ENCODE data around the gene OPA3.

DNA sequence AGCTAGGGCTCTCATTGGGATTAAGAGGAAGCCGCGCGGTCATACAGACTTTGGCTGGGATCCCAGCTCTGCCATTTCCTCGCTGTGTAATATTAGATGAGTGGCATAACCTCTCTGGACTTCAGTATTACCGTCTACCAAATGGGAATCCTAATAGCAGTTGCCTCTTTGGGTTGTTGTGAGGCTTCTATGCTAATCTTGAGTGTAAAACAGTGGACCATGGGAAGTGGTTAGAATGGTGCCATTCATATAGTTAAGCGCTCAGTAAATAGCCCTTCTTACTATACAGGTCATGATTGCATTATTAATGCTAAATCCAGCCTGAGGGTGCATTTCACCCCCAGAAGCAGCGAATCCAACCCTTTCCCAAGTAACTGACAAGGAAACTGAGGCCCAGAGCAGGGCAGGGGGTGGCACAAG is 566 bp upstream of the OPA3 start:
- TF ChIP-seq, protein P1, sequence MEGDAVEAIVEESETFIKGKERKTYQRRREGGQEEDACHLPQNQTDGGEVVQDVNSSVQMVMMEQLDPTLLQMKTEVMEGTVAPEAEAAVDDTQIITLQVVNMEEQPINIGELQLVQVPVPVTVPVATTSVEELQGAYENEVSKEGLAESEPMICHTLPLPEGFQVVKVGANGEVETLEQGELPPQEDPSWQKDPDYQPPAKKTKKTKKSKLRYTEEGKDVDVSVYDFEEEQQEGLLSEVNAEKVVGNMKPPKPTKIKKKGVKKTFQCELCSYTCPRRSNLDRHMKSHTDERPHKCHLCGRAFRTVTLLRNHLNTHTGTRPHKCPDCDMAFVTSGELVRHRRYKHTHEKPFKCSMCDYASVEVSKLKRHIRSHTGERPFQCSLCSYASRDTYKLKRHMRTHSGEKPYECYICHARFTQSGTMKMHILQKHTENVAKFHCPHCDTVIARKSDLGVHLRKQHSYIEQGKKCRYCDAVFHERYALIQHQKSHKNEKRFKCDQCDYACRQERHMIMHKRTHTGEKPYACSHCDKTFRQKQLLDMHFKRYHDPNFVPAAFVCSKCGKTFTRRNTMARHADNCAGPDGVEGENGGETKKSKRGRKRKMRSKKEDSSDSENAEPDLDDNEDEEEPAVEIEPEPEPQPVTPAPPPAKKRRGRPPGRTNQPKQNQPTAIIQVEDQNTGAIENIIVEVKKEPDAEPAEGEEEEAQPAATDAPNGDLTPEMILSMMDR (IDR thresholded peaks at IDR 0.05 in 2 of 3, conservative IDR thresholded peaks at IDR 0.05 in 1 of 3; ENCODE audit: control insufficient read depth in 2 of 3, extremely low read depth in 1 of 3, insufficient read depth in 1 of 3, low read depth in 3 of 3, low read length in 3 of 3) = no peak
- no peak for TF ChIP-seq POLR2A (IDR thresholded peaks at IDR 0.05; ENCODE audit: low read depth, low read length)
- TF ChIP-seq TCF3 (IDR thresholded peaks at IDR 0.05; ENCODE audit: borderline replicate concordance, insufficient read depth, low read depth, low read length) = no peak

Measured in GM12878 (cell line).